HG02943 (cell line): ENCODE measurements around the gene DCP1B.

Source experiments
- ATAC-seq: cut with Tn5 transposase; IDR thresholded peaks from one replicate; pipeline ENCODE4 v1.9.1; 2021; ENCODE audit warnings: mild to moderate bottlenecking, low read depth, moderate library complexity; ENCODE audit not compliant: unreplicated experiment

DCP1B gene

DNA sequence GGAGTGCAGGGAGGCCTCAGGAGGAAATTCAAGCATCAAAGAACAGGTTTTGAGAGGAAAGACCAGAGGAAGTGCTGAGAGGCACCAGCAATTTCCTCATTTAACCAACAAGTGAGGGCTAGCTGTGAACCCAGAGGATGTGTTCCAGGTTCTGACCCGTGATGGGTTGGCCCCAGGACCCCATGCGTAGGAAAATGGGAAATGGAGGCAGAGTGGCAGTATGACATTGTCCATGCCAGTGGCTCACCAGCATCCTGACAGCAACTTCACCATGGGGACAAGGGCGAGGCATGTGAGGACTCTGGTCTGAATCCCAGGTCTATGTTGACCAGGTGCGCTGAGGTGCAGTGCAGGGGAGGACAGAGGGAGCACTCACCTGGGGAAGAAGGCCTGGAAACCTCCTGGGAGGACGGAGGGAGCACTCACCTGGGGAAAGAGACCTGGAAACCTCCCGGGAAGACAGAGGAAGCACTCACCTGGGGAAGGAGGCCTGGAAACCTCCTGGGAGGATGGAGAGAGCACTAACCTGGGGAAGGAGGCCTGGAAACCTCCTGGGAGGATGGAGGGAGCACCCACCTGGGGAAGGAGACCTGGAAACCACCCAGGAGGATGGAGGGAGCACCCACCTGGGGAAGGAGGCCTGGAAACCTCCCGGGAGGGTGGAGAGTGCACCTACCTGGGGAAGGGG, 79.1 kb downstream of the DCP1B start:
- no peak for ATAC-seq

DNA sequence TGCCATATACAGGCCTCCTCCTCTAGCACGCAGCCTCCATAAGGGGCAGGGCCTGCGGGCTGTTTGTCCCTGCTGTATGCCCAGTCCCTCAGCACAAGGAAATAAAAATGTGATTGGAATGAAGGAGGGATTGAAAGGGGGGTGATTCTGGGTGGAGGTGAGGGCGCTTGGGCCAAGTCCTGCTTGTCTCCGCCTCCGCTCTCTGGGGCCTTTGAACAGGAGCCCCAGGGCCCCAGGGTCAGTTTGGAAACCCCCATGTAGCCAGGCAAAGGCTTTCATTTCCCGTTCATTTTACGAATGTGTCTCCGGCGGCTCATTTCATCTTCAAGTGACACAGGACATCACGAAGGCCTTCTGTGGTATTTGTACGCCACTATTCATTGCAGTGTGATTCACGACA, 81.3 kb downstream of the DCP1B start:
- ATAC-seq, result no peak

DNA sequence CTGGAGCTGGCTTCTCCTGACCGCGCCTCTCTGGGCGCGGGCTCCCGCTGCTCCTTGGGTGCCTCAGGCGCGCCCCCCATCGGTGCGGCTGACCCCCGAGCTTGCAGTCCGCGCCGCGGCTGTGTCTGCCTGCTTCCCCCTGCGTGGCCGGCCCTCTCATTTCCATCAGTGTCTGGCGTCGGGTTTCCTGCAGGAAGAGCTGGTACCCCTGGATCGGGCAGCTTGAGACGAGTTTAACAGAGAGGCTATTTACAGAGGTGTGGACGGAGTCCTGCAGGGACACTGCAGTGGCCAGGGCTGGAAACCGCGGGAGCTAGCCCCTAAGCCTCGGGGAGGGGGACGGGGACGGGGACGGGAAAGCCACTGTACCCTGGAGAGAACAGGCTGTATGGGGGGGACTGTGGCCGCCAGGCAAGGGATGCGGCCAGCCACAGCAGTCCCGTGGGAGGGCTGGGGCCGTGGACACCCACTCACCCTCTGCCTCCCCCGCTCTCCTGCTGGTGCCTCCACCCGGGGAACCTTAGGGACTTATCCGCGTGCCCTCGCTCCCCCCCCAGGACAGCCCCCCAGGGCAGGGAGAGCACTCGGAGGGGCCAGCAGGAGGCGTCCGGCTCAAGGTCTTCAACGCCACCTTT, 82.1 kb downstream of the DCP1B start:
- ATAC-seq, result no peak

DNA sequence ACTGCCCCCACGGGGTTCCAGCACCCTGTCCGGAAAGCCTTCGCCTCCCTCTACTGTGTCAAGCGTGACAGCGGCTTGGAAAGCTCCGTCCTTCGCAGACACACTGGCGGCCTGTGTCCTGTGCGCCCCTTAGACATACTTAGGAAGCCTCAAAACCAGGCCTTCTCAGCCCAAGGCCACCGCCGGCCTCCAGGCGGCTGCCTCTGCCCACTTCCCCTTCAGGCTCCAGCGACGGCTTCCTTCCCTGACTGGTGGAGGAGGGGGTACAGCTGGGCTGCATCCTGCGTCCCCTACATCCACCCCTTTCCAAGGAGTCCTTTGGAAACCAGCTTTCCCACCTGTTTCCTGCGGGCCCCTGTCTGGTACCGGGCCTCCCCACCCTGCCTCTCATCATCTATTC, 83.3 kb downstream of the DCP1B start:
- no peak for ATAC-seq

DNA sequence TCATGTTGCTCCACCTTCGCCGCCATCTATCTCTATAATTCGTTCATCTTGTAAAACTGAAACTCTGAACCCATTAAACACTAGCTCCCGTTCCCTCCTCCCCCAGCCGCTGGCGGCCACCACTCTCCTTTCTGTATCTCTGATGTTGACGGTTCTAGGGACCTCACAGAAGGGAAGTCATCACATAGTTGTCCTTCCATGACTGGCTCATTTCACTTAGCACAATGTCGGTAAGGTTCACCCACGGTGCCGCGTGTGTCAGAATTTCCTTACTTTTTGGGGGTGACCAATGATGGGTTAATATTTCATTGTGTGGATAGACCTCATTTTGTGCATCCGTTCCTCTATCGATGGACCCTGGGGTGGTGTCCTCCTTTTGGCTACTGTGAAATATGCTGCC, 83.8 kb downstream of the DCP1B start:
- ATAC-seq, result no peak

DNA sequence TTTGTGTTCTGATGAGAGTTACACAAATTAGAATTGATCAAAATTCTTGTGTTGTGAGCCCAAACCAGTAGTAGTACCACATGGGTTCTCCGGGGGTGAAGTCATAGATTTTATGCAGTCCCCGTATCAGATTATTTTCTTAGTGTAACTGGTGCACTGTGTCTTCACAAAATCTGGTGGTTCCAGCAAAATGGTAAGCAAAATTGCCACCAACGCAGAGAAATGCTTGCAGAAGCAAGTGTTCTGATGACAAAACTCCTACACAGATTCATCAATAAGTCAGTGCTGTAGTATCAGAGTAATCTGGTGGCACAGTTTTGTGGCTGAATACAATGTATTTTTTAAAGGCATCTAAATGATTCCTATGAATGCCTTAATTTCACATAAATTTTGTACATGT, 84.5 kb downstream of the DCP1B start:
- no peak for ATAC-seq

DNA sequence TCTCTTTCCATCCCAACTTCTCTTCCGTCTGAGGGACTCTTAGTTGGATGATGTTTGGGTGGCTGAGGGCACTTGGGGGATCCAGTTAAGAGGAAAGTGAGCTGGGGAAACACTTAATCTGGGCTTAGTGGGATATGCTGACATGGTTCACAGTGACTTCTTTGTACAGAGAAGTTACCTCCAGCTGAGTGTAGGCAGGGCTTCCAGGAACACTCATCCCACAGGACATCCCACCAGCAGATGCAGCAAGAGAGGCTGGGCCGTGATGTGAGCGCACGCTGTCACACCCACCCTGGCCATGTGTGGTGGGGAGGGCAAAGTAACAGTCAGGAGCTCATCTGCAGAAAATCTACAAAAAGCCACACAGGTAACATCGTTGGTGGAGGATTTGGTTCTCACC, 85.0 kb downstream of the DCP1B start:
- ATAC-seq, result no peak

DNA sequence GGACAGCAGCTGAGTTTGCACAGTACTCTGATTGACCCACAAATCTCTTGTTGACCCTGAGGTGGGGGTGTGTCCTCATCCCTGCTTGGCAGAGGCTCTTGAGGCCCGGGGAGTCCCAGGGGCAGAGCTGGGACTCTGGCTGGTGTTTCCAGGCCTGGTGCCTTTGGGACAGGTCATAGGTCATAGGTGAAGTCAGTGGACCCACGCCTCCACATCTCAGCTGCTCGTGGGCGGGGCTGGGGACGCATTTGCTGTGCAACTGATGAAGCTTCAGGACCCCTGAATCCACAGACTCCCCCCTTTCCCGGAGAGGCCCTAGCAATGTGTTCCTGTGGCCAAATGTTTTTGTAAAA, 85.4 kb downstream of the DCP1B start:
- no peak for ATAC-seq

DNA sequence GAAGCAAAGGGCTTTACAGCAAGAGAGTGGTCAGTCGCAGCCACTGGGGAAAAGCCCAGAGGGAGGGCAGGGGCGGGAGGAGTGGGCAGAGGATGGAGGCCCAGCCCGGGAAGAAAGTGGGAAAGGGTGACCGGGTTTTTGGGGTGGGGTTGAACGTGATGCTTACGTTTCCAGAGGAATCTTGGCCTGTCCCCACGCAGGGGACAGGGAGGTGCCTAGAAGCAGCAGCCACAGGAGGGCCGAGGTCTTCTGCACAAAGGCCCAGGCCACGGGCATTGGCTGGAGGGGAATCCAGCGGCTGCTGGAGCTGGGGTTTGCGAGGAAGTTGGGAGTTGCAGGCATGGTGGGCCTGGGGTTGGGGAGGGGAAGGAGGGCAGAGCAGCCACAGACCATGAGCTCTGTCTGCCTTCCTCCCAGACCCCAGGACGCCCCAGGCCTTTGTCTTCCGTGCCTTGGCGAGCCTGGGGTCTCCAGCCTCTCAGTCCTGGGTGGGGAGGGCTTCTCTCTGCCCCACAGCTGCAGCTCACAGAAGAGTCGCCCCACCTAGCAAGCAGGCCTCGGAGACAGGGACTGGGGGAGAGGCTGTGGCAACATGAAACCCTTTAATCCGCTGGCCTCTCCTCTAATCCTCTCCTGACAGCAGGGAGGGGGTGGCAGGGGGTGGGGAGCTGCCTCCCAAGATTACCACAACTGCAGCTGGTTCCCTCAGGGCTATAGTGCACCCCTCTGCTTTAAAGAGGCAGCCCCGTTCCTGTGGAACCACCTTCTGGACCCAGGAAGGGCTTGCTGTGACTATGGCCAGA, 86.0 kb downstream of the DCP1B start, which contains the start of gene CACNA2D4:
Gene CACNA2D4, minus strand, starts transcription at position 572 of the 803 bp plus-strand sequence. Its CDS starts 179 bp downstream, at position 393.
- no peak for ATAC-seq

DNA sequence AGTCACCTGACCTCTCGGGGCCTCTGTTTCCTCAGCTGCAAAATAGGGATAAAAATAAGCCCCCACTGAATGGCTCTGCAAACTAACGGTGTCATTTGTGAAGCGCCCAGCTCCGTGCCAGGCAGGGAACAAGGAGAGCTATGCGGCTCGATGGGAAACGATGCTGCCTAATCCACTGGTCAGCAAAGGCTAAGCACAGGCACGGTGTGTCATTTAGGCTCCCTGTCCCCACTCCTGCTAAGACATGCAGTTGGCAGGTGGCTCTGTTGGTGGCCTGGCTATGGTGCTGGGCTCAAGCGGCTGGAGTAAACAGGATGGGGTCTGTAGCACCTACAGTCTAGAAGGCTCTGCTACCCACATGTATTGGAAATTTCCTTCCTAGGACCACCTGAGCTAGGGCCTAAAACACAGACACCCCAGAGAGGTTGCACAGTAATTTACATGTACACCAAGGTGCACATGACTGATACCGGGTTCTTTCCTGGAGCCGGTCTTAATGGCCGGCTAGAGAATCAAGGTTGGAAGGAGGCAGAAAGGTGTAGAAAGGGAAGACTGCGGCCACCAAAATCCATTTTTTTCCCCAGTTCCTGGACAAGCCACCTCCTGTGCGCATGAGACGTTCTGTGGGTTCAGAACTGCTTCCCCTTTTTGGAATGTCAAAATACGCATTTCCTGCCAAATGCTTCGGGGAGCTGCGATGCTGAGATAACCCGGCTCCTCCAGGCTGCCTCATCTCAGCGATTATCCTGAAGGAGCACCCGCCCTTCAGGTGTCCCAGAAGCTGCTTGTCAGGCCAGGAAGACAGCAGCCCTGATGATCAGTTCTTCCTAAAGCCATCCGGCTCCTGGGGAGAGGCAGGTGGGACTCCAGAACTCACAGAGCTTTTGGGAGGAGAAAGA, 86.8 kb downstream of the DCP1B start:
- ATAC-seq, result no peak

DNA sequence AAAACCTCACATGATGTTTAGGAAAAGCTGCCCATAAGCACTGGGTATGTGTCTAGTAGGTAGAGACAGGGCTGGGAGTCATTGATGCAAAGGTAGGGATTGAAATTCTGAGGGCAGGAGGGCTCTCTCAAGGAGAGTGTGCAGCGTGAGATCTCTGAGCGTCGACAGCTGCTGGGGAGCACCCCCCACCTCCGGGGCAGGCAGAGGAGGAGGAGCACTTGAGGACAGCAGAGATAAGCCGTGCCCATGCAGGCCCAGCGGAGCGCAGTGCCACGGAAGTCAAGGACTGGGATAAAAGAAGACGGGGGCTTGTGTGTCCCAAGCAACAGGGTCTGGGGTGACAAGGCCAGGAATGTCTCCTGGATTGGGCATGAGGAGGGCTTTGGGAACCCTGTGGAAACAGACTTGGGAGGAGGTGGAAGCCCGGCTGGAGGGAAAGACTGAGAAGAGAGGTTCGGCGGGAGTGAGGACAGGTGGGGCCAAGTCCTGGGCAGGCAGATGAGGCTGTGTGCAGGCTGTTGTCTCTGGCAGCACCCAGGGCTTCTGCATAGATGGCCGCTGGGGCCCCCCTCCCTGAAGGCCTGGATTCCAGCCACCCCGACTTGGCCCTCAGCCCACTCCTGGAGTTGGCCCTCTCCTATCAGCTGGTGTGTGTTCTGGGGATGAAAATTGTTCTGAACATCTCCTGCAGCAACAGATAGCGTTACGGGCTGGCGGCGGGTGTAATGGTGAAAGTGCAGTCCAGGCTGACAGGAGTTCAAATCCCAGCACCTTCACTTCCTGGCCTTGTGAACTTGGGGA, 87.7 kb downstream of the DCP1B start:
- ATAC-seq, result no peak

DNA sequence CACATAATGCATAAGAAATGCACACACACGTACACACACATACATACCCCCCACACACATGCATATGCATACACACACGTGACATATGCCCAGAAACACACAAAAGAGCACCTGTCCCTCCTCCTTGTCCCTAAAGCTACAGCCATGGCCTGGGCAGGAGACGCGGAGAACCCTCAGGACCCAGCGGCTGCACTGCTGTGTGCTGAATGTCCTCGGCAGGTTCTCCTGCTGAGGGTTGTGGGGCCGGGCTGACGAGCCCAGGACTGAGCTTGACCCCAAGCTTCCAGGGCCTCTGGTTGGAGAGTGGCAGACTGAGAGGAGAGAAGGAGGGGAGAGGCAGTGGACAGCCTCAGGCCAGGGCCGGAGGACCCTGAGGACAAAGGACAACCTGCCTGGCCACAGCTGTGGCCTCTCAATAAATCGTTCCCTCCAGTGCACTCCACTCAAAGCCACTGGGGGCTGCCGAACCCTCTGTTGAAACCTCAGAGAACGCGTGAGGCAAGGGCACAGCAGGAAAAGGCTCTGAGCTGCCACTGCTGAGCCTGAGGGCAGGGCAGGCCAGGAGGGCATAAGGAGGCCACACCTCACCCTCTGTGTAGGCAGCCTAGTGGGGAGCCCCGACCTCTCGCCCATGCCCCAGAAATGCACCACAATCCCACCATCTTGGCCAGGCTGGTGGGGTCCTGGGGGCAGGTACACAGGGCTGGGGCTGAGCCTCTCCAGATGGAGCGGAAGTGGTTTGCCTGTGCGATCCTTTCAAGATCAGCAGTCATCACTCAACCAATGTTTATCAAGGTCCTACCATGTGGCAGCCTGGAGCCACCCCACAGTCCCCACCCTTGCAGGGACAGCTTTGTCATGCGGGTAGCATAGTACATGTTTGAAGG, 88.9 kb downstream of the DCP1B start:
- no peak for ATAC-seq

DNA sequence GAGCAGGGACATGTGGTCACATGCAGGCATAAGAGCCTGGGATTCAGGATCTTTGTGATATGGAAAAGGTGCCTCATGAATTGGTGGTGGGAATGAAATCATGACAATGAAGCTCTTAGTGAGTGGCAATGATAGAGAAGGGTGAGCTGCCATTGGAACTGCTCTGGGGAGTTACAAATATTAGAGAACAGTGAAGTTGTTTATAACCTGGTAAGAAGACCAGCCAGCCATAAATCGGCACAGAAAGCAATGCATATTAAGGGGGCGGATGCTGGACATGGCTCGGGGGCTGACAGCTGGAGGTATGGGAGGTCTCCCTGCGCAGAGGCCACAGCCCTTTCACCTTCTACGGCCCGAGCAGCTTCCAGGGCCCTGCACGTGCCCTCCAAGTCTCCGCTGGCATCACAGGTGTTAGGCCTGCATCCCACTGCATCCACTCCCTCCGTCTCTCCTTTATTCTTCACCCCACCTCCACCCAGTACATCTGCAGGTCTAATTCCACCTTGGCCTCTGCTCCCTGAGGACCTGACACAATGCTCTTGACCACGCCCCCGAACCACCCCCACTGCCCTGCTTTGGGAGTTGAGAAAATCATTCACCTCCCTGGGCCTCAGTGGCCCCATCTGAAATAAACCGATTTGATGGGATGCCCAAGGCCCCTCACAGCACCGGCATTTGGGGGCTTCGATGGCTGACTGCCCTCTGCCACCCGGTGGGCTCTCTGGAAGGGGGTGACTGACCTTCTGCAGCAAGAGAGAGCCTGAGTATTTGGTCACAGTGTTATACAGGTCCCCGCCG, 89.9 kb downstream of the DCP1B start:
- no peak for ATAC-seq

DNA sequence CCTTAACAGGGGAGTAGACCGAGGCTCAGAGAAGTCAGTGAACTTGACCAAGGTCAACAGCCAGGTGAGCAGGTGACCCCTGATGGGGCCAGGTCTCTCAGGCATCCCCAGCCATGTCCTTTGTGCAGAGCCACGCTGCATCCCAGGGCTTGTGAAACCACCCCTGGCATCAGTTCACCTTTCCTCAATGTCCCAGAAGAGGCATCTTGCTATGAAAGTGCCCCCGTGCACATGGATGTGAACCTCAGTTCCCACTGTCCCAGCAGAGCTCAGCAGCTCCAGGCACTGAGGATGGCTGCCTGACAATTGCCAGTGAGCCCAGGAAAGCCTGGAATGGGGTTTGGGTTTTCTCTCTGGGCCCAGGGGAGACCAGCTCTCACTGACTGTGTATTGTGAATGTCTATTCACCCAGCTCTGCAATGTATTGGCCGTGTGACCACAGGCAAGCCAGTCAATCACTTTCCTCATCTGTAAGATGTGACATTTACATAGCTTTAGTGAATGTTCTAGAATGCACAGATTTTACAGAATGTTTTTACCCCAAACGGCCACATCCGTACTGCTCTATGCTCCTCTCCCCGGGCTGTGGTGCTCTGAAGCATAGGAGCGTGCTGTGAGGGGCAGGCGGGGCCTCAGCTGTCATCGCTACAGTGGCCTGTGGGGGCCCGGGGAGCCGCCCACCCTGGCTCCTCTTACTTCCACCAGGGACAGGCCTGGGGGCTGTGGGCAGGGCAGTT, 90.7 kb downstream of the DCP1B start:
- no peak for ATAC-seq

DNA sequence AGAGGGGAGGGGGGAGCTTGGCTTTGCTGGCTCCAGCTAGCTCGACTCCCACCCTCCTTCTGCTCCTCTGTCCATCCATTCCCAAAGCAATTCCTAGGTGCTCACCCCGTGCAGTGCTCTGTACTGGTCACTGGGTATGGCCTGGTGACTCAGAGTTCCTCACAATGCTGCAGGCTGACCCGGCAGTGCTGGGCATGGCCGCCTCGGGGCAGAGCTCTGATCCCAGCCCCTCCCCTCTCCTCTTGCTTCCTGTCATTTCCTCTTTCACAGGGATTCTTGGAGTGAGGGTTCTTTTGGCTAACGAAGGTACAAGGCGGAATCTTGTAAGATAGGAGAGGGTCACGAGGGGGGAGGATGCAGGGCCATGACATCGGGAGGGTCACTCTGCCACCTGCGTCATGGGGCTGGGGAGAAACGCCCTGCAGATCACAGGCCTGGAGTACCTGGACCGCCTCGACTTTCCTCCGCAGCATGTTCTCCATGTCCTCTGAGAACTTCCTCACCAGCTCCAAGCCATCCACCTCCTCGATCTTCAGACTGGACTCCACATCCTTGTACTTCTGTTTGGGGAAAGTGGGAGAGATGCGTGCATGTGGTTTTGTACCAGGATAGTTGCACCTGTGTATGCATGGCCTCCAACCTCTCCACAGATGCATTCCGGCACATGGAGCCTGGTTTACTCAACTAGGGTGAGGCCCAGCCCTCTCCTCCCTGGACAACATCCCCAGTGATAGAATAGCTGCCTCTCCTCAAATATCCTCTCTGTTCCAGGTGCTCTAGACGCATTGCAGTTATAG, 91.5 kb downstream of the DCP1B start:
- ATAC-seq, result no peak
